Suppressor macrophage (primary cell): ENCODE data around the gene ACTN1.
A peak's percentile ranks its signal among the peaks of the same experiment; 100 is the strongest.
"Not testable (repeated sequence)": the region's sequence is repeated elsewhere in the genome, so short reads cannot be mapped to it uniquely, and the experiment has no call there.

Experiments used
- DNase-seq, 4 experiments: peaks; one replicate each; pipeline ENCODE4 v3.0.0-alpha.2; 2020 to 2022

ACTN1 gene

GRCh38 chr14:68986926-68987652 lies 8.0 kb upstream of the ACTN1 start:
- no peak for DNase-seq

DNA sequence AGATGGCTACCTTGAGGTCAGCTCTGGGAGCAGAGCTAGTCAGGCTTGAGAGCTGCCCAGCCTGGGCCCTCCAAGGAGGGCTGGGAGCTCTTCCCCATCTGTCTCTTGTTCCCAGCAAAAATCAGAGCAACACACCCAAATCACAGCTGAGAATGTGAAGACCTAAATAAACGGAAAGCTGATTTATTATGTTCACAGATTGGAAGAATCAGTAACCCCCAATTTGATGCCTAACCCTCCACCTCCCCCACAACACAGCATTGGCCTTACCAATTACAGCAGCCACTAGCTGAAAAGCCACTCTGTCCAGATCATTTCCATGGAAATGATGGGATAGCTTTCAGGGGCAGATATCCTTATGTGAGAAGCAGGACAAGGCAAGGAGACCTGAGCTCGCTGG lies 7.1 kb upstream of the ACTN1 start:
- no peak for DNase-seq

DNA sequence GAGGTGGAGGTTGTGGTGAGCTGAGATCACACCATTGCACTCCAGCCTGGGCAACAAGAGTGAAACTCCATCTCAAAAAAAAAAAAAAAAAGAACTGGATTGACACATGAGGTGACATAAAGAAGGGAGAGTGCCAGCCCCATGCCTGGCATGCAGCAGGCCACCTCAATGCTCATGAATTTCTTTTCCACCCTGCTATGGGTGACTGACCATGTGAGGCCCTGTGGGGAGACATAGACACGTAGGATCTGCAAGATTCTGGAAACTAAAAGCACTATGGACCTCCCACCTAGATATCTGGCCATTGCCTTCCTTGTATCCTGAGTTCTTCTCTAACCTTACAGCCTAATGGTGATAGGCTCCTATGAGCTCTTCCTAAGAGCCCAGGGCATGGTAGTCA lies 5.6 kb upstream of the ACTN1 start:
- no peak for DNase-seq

DNA sequence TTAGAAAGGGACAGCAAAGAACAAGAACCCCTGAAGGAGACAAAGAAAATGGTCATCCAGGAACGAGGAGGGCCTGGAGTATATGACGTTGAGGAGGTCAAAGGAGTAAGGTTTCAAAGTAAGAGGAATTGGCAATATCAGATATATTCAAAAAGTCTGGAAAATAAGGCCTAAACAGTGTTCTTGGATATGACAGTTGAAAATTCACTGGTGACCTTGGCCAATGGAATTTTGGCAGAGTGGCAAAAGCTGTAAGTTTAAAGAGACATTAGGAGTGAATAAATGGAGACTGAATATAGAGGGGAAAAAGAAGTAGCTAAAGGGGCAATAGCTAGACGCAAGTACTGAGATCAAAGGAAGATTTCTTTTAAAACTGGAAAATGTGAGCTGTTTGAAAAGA lies 4.1 kb upstream of the ACTN1 start:
- DNase-seq = no peak

DNA sequence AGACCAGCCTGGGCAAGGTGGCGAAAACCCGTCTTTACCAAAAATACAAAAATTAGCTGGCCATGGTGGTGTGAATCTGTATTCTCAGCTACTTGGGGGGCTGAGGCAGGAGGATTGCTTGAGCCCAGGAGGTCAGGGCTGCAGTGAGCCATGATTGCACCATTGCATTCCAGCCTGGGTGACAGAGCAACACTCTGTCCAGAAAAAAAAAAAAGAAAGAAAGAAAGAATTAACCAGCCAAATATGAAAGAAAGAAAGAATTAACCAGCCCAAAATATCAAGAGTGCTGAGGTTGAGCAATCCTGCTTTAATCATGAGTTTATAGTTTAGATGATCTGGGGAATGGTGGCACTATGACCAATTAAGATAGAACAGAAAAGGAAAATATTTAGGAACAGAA lies 3.5 kb upstream of the ACTN1 start:
- DNase-seq = no peak

- no peak for DNase-seq
Measured at GRCh38 chr14:68981539-68981976, 2.5 kb upstream of the ACTN1 start.

GRCh38 chr14:68981139-68981538 lies 2.0 kb upstream of the ACTN1 start:
- no peak for DNase-seq

- peak in 3 of 4 experiments; percentile 33 to 66 (median 62) for DNase-seq
Measured at GRCh38 chr14:68979722-68980451, 785 bp upstream of the ACTN1 start.

- peak; percentile 23 to 65 (median 52) for DNase-seq
Measured at GRCh38 chr14:68978172-68978911, 760 bp downstream of the ACTN1 start.

- peak; percentile 42 to 68 (median 52) for DNase-seq
Measured at GRCh38 chr14:68977718-68978171, 1.4 kb downstream of the ACTN1 start.

DNA sequence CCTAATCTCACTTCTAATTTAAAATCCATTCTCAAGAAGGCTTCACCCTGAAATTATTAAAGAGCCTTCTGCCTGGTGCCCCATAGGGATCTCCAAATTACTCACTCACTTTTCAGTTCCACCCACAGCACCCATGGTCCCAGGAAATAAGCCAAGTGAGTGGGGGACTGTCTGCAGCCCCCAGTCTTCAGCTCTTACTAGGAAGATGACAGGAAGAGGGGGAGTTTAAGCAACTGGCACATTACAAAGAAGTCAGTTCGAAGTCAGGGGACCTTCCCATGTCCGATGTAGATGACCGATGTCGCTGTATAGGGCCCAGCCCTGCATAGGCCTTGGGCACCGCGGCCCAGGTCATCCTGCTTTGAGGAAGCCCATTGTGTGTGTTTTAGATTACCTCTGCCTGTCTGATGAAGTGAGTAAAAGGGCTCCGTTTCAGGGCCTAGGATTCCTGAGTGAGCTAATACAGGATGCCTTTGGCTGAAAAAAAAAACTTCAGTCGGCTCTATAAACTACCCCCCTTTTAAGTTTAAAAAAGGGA lies 1.9 kb downstream of the ACTN1 start:
- peak; percentile 32 to 57 (median 51) for DNase-seq

DNA sequence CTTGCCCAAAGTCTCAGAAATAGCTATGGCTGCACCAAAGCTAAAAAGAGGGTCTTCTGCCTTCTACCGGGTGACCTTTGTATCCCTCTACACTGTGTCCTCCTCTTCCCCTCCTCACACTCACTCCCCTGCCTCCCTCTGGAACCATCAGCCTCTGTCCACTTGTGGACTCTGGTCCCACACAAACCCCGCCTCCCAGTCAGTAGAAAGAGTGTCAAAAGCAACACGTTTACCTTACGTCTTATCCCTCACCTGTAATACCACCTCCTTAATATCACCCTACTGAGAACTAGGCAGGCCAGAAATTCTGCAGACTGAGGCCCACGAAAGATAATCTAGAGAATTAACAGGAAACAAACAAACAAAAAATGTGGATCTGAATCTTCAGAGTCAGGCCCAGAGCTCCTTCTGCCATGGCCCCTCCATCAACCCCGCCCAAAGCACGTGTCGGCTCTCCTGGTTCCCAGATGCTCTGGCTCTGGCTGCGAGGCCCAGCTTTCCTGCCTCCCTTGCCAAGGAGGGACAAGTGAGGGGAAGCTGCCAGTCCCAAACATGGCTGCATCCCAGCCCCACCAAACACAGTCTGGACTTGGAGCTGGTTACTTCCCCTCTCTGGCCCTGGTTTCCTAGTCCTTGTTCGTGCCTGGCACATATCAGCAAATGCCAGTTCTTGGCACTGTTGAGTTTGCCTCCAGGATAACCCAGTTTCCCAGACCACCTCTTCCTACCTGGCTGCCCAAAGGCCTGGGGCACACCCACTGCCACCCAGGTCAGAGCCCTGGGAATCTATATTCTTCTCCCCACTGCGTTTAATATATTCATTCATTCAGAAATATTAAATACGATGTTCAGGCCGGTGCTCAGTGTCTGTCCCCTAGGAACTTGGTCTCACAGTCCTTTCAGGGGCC lies 2.7 kb downstream of the ACTN1 start:
- DNase-seq = peak; percentile 34 to 56 (median 52)

DNA sequence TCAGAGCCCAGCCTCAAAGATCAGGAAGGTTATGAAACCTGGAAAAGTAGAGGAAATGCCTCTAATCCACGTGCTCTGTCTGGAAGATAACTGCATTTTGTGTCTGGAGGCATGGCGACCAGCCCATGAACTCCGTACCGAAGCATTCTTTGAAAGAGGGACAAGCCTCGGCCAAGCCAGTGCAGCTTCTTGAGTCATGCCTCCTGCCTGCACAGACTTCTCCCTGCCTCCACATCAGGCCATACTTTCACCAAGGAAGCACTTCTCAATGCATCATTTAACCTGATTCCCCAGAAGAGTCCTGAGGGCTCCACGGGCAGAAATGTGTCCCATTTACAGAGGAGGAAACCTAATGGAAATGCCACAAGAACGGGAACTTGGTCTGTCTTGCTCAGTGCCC lies 3.4 kb downstream of the ACTN1 start:
- DNase-seq = no peak

DNA sequence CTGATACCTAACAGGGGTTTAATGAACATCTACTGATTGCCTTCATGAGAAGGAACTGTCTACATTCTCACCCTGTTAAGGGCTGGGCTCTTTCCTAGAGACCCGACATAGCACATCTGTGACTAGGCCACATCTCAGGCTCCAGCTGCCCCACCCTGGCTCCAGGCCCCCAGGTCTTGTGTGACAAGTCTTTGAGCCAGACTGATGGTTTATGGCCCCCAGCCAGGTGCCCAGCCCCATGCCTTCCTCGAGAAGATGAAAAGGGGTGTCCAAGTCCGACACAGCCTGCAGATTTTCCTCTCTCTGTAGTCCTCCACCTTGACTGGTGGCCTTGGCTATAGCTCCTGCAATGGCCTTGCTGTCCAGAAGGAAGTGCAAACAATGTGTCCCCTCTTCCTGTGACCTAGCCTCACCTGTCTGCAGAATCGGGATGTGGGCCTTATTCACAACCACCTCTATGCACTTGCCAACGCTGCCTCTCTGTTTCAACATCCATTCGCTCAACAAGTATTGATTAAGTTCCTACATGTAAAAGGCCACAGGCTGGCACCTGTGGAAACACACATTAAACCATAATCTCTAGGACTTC lies 4.2 kb downstream of the ACTN1 start:
- DNase-seq = no peak

DNA sequence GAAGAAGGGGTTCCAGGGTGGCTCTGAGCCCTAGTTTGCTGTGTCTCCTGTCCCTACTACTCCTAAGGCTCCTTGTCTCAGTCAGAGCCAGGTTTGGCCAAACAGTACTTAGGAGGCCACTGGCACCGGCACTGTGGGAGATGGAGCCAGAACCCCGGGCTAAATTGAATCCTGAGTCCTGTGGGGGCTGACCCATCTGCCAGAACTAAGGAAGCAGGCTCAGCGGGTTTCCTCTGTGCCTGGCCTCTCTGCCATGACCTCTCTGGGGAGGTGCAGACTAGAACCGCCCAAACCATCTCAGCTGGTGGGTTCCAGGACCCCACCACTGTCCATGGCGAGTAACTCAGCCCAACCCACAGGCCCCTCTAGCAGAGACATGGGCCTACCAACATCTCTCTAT lies 5.5 kb downstream of the ACTN1 start:
- no peak for DNase-seq

GRCh38 chr14:68973219-68973565 lies 5.9 kb downstream of the ACTN1 start:
- not testable (repeated sequence) for DNase-seq

DNA sequence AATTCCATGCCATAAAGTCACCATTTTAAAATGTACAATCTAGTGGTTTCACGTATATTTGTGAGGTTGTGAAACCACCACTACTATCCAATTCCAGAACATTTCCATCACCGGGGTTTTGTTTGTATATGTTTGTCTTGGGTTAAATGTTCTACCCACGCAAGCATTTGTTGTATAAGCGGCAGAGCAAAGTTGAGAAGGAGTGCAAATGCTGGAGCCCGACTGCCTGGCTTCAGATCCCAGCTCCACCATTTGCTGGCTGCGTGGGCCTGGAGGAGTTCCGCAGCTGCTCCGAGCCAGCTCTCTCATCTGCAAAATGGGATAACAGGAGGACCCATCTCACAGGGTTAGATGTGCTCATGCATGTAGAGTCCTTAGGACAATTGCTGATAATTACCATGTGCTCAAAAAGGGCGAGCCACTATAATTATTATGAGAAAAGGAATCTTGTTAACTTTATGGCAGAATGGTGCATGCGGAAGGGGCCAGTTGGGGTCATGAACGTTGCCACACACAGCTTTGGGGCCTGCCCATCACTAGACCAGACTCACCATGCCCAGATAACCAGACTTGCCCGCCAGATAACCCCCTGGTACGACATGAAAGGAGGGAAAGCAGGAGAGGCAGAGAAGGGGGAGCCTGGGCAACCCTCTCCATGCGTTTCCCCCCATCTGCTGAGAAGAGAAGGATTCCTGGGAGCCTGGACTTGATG lies 6.4 kb downstream of the ACTN1 start:
- no peak for DNase-seq

- no peak for DNase-seq
Measured at GRCh38 chr14:68971411-68972035, 7.6 kb downstream of the ACTN1 start.

DNA sequence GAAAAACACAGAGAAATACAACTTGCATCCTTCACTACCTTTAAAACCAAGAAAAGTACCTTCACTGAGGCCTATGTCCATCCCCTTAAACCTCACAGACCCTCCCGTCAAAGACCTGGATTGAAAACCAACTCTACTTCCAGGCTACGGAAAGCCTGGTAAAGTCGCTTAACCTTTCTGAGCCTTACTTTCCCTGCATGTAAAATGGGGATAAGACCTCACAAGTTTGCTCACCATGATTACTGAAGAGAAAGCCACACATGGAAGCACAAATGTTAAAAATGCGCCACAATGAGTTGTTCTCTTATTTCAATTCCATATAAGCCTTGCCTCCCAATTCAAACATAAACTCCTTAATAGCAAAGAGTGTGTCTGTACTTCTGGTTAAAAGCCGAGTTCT lies 8.4 kb downstream of the ACTN1 start:
- DNase-seq = no peak

DNA sequence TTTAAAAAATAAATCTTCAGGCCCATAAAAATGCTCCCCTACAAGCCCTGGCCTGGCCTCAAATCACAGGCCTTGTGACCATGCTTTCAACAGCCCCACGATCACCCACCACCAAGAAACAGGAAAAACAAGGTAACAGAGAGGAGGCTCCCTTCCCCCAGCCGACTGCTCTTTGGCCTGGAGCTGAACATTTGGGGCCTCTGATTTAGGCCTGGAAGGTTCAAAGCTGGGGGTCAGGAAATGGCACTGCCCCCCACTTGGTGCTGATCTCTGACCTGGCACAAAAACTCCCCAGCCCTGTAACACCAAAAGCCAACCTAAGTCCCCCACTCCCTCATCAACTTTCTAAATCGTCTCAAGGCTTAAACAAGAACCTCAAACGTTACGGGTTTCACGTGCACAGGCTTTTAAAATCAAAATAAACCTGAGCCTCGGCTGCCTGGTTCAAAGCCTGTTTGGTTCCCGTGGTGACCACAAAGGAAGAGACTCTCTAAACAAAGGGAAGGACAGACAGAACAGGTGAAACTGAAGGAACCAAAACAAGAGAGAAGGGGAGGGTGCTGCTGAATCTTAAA lies 9.0 kb downstream of the ACTN1 start:
- DNase-seq = no peak
